ENCODE measurements around the gene B4GAT1. TPM values are rescaled to one million over a fixed set of nuclear protein-coding genes. Genes with fewer than 3 reads are reported as not detected.
A peak's percentile ranks its signal among the peaks of the same experiment; 100 is the strongest.
"Not testable (repeated sequence)": the region's sequence is repeated elsewhere in the genome, so short reads cannot be mapped to it uniquely, and the experiment has no call there.

B4GAT1 gene
- total RNA-seq: 31.6 TPM
- long read RNA-seq, transcript B4GAT1-201 (2 exons, 2,072 nt): major isoform, 66 of 66 reads
- long read RNA-seq, partial matches to known transcripts: 0 of 66 reads
- long read RNA-seq, other reads (novel, unspliced or antisense): 0 of 66 reads

DNA sequence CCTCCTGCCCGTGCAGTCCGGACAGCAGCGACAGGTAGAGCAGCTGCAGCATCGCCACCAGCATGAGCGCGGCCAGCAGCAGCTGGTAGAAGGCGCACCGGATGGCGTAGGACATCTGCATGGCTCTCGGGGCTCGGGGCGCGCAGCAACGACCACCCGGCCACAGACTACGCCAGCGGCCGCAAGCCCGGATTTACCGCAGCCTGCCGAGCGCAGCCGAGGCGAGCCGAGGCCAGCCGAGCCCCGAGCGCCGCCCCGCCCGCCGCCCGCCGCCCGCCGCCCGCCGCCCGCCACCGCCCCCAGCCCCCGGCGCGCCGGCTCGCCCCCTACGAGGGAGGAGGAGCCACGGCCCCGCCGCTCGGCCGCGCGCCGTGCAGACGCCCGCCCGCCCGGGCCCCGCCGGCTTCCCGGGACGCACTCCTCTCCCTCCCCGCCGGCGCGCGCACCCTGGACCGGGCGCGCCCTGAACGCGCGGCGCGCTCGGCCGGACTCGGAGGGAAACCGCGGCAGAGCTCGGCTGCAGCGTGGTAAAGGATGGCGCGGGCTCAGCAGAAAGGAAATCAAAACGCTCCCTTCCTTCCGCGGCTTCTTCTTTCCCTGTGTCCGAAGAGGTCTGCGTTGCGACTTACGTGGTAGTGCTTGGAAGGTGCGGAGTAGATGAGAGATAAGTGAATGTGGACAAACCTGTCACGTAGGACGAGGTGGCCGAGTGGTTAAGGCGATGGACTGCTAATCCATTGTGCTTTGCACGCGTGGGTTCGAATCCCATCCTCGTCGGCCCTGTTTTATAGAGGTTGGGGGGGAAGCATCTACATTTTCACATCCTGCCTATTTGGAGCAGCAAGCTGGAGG lies at the start of gene B4GAT1:
TSS of gene B4GAT1 (minus strand) at position 205 of the 852 bp plus-strand sequence. CDS start at position 121, 84 bp downstream.
- intact Hi-C loops (cut with DNase I): loop anchor here (2.0 to 5.0 kb wide), 2 partner anchors 21 to 40 kb away; no protein-coding TSS in a partner anchor
- no peak for DNase-seq (ENCODE audit: low spot score)

GRCh38 chr11:66393954-66394353 lies 46.5 kb upstream of the B4GAT1 start:
- intact Hi-C loops (cut with DNase I): no loop called here
- no peak for DNase-seq (ENCODE audit: low spot score)

GRCh38 chr11:66391322-66391721 lies 43.9 kb upstream of the B4GAT1 start:
- no peak for DNase-seq (ENCODE audit: low spot score)
- intact Hi-C loops (cut with DNase I): no loop called here

GRCh38 chr11:66388780-66389386 lies 41.5 kb upstream of the B4GAT1 start:
- DNase-seq (ENCODE audit: low spot score): no peak
- intact Hi-C loops (cut with DNase I): loop anchor here (5.0 kb wide), 1 partner anchor 42 kb away; the partner anchor contains the start of genes B4GAT1 and BRMS1

DNA sequence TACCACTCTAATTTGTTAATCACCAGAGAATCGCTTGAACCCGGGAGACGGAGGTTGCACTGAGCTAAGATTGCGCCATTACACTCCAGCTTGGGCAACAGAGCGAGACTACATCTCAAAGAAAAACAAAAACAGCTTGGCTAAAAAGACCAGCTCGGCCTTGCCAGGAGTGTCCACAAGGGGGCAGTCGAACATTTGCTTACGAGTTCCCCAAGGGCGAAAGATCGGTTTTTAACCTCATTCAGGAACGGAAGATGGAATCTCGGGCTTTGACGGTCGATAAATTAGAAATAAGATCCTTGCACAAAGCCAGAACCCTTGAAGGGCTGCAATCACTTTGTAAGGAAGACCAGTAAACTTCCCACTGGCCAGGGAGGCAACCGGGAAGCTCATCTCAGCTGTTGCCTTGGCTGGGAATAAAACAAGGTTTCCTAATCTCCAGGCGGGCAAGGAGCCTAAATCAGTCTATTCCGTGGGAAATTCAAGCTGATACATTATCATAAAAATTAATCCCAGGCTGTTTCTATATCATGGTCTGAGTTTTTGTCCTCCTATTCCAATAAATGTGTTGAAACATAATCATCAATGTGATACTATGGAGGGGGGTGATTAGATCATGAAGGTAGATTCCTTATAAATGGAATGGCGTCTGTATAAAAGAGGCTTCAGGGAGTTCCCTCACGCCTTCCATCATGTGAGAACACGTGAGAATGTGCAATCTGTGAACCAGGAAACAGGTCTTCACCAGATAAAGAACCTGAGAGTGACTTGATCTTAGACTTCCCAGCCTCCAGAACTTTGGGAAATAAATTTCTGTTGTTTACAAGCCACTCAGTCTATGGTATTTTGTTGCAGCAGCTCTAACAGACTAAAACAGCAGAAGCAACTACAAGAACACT lies 39.0 kb upstream of the B4GAT1 start:
- peak; percentile 86 for DNase-seq (ENCODE audit: low spot score)
- intact Hi-C loops (cut with DNase I): loop anchor here (2.0 to 5.0 kb wide), 2 partner anchors 39 to 76 kb away; partner anchors contain the start of genes B4GAT1 and BRMS1

- DNase-seq (ENCODE audit: low spot score); intact Hi-C loops (cut with DNase I): not testable (repeated sequence)
These were observed 36.9 kb upstream of the B4GAT1 start for GRCh38 chr11:66384316-66384715.

DNA sequence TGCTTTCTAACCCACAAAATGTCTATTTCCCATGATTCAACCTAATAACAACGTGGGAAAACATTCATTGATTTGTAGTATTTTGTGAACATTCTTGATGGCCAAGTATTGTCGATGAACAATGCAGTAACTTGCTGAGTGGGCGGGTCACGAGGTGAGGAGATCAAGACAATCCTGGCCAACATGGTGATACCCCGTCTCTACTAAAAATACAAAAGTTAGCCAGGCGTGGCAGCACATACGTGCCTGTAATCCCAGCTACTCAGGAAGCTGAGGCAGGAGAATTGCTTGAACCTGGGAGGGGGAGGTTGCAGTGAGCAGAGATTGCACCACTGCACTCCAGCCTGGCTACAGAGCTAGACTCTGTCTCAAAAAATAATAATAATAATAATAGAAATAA lies 32.8 kb upstream of the B4GAT1 start:
- DNase-seq (ENCODE audit: low spot score); intact Hi-C loops (cut with DNase I): not testable (repeated sequence)

DNA sequence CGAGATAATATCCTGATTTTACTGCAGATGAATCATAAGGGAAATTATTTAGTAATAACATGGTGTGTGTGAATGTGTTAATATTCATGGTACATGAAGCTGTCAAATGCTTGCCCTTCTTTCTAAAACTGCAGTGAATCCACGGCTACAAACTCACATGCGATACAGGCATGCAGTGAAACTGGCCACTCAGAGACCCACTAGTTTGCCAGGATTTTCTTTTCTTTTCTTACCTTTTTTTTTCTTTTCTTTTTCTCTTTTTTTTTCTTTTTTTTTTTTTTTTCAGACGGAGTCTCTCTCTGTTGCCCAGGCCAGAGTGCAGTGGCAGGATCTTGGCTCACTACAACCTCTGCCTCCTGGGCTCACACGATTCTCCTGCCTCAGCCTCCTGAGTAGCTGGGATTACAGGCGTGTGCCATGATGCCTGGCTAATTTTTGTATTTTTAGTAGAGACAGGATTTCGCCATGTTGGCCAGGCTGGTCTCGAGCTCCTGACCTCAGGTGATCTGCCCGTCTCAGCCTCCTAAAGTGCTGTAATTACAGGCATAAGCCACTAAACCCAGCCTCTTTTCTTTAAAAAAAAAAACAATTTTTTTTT lies 26.4 kb upstream of the B4GAT1 start:
- intact Hi-C loops (cut with DNase I); DNase-seq (ENCODE audit: low spot score): not testable (repeated sequence)

- intact Hi-C loops (cut with DNase I): no loop called here
- no peak for DNase-seq (ENCODE audit: low spot score)
These were observed 25.8 kb upstream of the B4GAT1 start for GRCh38 chr11:66373265-66373664.

DNA sequence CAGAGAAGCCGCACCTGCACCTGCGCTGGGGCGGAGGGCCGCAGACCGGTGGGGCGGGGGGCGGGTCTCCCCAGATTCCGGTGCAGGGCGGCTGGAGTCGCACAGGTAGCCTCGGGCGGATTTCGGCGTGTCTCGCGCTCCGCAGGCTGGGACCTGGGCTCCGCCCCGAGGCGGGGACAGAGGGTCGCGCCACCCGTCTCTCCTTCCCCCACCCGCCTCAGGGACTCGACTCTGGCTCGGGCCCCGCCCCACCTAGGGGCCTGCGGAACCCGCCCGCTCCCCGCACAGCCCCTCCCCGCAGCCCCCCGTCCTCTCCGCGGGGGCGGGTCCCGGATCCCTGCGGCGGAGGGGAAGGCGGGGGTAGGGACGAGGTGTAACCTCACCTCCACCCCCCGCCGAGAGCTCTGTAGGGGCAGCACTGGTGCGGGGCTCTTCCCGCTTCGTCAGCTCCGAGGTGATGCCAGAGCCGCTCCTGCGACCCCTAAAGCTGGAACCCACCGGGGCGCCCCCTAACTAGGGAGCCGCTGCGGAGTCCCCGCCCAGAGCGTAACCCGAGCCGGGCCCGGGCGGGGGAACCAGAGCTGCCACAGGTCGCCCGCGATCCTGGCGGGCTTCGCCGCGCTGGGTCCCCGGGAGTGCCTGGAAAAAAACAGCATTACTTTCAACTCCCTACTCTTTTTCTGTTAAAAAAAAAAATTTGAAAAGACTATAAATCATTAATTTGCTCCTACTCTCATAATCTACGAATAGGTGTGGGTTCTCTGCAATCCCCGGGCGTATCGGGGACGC lies 24.4 kb upstream of the B4GAT1 start, which contains the start of gene SLC29A2:
TSS of gene SLC29A2 (minus strand) at position 134 of the 789 bp plus-strand sequence. CDS start 169 bp downstream, outside the sequence.
- DNase-seq (ENCODE audit: low spot score): peak; percentile 80

DNA sequence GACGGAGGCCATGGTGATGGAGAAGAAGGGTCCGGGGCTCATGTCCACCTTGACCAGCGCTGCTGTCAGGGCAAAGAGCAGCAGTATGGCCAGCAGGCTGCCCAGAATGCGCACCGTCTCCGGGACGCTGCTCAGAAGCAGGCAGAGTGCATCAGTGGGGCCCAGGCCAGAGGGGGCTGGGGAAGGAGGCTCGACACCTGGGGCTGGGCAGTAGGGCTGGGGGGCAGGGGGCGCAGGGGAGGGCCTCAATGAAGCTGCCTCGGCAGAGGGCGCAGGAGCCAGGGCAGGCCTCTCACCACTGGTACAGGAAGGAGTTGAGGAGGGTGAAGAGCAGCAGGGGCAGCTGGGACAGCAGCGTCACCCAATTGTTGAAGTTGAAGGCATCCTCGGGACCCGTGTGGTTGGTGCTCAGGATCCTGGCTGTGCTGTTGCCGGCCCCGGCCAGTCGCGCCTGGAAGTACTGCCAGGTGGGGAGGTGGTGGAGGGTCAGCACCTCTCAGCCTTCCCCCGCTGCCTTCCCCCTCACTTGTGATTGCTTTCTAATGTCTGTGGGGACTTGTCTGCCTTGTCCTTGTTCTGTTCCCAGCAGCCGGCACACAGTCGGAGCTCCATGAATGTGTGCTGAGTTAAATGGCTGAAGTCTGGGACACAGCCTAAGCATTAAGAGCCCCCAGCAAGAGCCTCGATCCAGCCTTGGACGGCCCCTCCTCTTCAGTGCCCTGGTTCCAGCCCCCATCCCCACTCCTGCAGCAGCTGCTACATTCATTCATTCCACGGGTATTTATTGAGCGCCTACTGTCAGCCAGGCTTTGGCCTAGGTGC lies 21.9 kb upstream of the B4GAT1 start:
- intact Hi-C loops (cut with DNase I): loop anchor here (2.0 kb wide), 1 partner anchor 20 kb away; no protein-coding TSS in a partner anchor
- no peak for DNase-seq (ENCODE audit: low spot score)

More for the DNA sequence above, 24.4 kb upstream of the B4GAT1 start, which contains the start of gene SLC29A2:
- intact Hi-C loops (cut with DNase I): no loop called here

DNA sequence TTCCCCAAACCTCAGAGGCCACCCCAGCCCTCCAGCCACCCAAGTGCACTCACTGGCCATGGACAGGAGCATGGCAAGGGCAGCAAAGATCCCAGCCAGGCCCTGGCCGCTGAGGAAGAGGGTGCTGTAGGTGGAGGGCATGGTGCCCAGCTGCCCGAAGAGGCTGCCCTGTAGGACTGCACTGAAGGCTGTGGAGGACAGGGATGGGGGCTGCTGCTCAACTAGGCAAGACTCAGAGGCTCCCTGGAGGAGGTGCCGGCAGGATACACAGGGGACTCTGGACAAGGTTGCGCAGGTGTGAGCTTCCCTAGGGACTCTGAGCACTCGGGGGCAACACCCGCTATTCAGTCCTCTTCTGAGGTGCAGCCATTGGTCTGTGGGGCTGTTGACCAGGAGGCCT lies 21.1 kb upstream of the B4GAT1 start:
- no peak for DNase-seq (ENCODE audit: low spot score)
- intact Hi-C loops (cut with DNase I): loop anchor here (2.0 kb wide), 1 partner anchor 20 kb away; no protein-coding TSS in a partner anchor

- no peak for DNase-seq (ENCODE audit: low spot score)
- intact Hi-C loops (cut with DNase I): loop anchor here (2.0 kb wide), 1 partner anchor 19 kb away; no protein-coding TSS in a partner anchor
These were observed 20.3 kb upstream of the B4GAT1 start for GRCh38 chr11:66367561-66368312.

GRCh38 chr11:66366844-66367477 lies 19.5 kb upstream of the B4GAT1 start:
- intact Hi-C loops (cut with DNase I): no loop called here
- no peak for DNase-seq (ENCODE audit: low spot score)

- intact Hi-C loops (cut with DNase I): no loop called here
- no peak for DNase-seq (ENCODE audit: low spot score)
These were observed 18.5 kb upstream of the B4GAT1 start for GRCh38 chr11:66365711-66366619.
